HTR-8/SVneo (cell line): ENCODE data around the gene DCAF8L2.
"Not testable (repeated sequence)": the region's sequence is repeated elsewhere in the genome, so short reads cannot be mapped to it uniquely, and the experiment has no call there.

ENCODE experiments used
- DNase-seq: peaks from one replicate; pipeline ENCODE4 v3.0.0; 2011; ENCODE audit warnings: low spot score, mixed read lengths; ENCODE audit not compliant: insufficient read length
- FAIRE-seq: peaks from 2 replicates; lab custom pipeline; 2011; peaks lifted over from hg19 to GRCh38; lab: Jason Lieb, UNC

The DCAF8L2 gene

GRCh38 chrX:27590044-27590443, at the start of gene DCAF8L2:
Gene DCAF8L2, plus strand, starts transcription at chrX:27590344. Its CDS starts 156,552 bp downstream, at chrX:27746896.
- FAIRE-seq = no peak
- no peak for DNase-seq

GRCh38 chrX:27541161-27541560, 49.0 kb upstream of the DCAF8L2 start:
- not testable (repeated sequence) for DNase-seq, FAIRE-seq

GRCh38 chrX:27548624-27549023, 41.5 kb upstream of the DCAF8L2 start:
- FAIRE-seq = no peak
- DNase-seq = no peak

- no peak for DNase-seq
- no peak for FAIRE-seq
These were observed 40.5 kb upstream of the DCAF8L2 start for GRCh38 chrX:27549688-27550087.

GRCh38 chrX:27555514-27555913, 34.6 kb upstream of the DCAF8L2 start:
- DNase-seq = peak; percentile 30
- peak; percentile 54 for FAIRE-seq

GRCh38 chrX:27565992-27566391, 24.2 kb upstream of the DCAF8L2 start:
- peak; percentile 28 for FAIRE-seq
- no peak for DNase-seq

- DNase-seq = no peak
- no peak for FAIRE-seq
These were observed 19.0 kb upstream of the DCAF8L2 start for GRCh38 chrX:27571164-27571563.

- no peak for DNase-seq
- peak; percentile 85 for FAIRE-seq
These were observed 14.6 kb upstream of the DCAF8L2 start for GRCh38 chrX:27575565-27575964.

GRCh38 chrX:27583976-27584375, 6.2 kb upstream of the DCAF8L2 start:
- no peak for DNase-seq
- FAIRE-seq = peak; percentile 87

GRCh38 chrX:27591938-27592337, 1.8 kb downstream of the DCAF8L2 start:
- FAIRE-seq = no peak
- DNase-seq = no peak

GRCh38 chrX:27597508-27597907, 7.4 kb downstream of the DCAF8L2 start:
- FAIRE-seq = peak; percentile 77

GRCh38 chrX:27598312-27598711, 8.2 kb downstream of the DCAF8L2 start:
- FAIRE-seq (no peak), DNase-seq (no peak)

More at GRCh38 chrX:27597508-27597907, 7.4 kb downstream of the DCAF8L2 start:
- no peak for DNase-seq

GRCh38 chrX:27599928-27600327, 9.8 kb downstream of the DCAF8L2 start:
- no peak for DNase-seq
- FAIRE-seq = no peak

- DNase-seq (no peak), FAIRE-seq (no peak)
These were observed 10.5 kb downstream of the DCAF8L2 start for GRCh38 chrX:27600686-27601085.

GRCh38 chrX:27608671-27609070, 18.5 kb downstream of the DCAF8L2 start:
- FAIRE-seq = no peak
- no peak for DNase-seq

- DNase-seq = no peak
- no peak for FAIRE-seq
These were observed 29.3 kb downstream of the DCAF8L2 start for GRCh38 chrX:27619459-27619858.

GRCh38 chrX:27619975-27620374, 29.8 kb downstream of the DCAF8L2 start:
- no peak for DNase-seq
- FAIRE-seq = no peak

GRCh38 chrX:27622883-27623282, 32.7 kb downstream of the DCAF8L2 start:
- DNase-seq = no peak
- no peak for FAIRE-seq

GRCh38 chrX:27626066-27626465, 35.9 kb downstream of the DCAF8L2 start:
- FAIRE-seq = no peak
- no peak for DNase-seq

- no peak for DNase-seq
- FAIRE-seq = no peak
These were observed 43.2 kb downstream of the DCAF8L2 start for GRCh38 chrX:27633328-27633727.

GRCh38 chrX:27656581-27656980, 66.4 kb downstream of the DCAF8L2 start:
- FAIRE-seq = no peak
- no peak for DNase-seq

- DNase-seq (no peak), FAIRE-seq (no peak)
These were observed 70.7 kb downstream of the DCAF8L2 start for GRCh38 chrX:27660878-27661277.

- no peak for DNase-seq
- FAIRE-seq = no peak
These were observed 81.1 kb downstream of the DCAF8L2 start for GRCh38 chrX:27671234-27671633.
